CD4-positive, alpha-beta T cell (primary cell): ENCODE measurements around the gene MRPS31. TPM values are rescaled to one million over a fixed set of nuclear protein-coding genes. Genes with fewer than 3 reads are reported as not detected.

ENCODE experiments used
- ATAC-seq: fragments of 200-7000 bp; cut with Tn5 transposase; one replicate; pipeline ENCODE4 v1.10.0; 2022; ENCODE audit warnings: mild to moderate bottlenecking; ENCODE audit not compliant: poor library complexity
- CTCF ChIA-PET: fragments of 350-600 bp; sonication (Branson Sonifier 250); formaldehyde crosslinking; loops from one replicate; lab custom pipeline; 2021; ENCODE audit warnings: antibody characterized with exemption, inconsistent platforms; lab: Charles Lee
- POLR2A ChIA-PET: fragments of 350-600 bp; sonication (Branson Sonifier 250); formaldehyde crosslinking; loops from one replicate; lab custom pipeline; 2021; ENCODE audit warnings: antibody characterized with exemption, inconsistent platforms; lab: Charles Lee
- DNase-seq, 14 experiments: peaks; one replicate each; pipeline ENCODE4 v3.0.0-alpha.2; 2013 to 2020; ENCODE audit warnings: mixed read lengths in 2 of 14
- H3K27ac ChIP-seq, 2 donors: one replicate each; pipeline versions ENCODE4 v1.5.1 to v1.7.0; 2013; ENCODE audit warnings: low read length in 2 of 2, low read depth in 1 of 2, mild to moderate bottlenecking in 1 of 2
- H3K27me3 ChIP-seq, 2 experiments: 1 replicate in 1 of 2; 2 replicates in 1 of 2; pipeline versions ENCODE4 v1.6.1 to v1.7.0; 2013; ENCODE audit warnings: low read length in 2 of 2, control low read depth in 1 of 2, mild to moderate bottlenecking in 1 of 2, moderate library complexity in 1 of 2; ENCODE audit not compliant: insufficient read depth in 2 of 2, control insufficient read depth in 1 of 2
- H3K36me3 ChIP-seq: one replicate; pipeline ENCODE4 v1.6.1; 2013; ENCODE audit warnings: low read length, control low read depth; ENCODE audit not compliant: insufficient read depth
- H3K4me1 ChIP-seq: one replicate; pipeline ENCODE4 v1.6.1; 2013; ENCODE audit warnings: low read length, control low read depth; ENCODE audit not compliant: insufficient read depth
- H3K4me3 ChIP-seq: one replicate; pipeline ENCODE4 v1.5.1; 2013; ENCODE audit warnings: mild to moderate bottlenecking, low read length, moderate library complexity
- H3K9me3 ChIP-seq, 2 experiments: 1 replicate in 1 of 2; 2 replicates in 1 of 2; pipeline versions ENCODE4 v1.6.1 to v1.7.0; 2013; ENCODE audit warnings: low read length in 2 of 2, mild to moderate bottlenecking in 2 of 2, control low read depth in 1 of 2, moderate library complexity in 1 of 2; ENCODE audit not compliant: control insufficient read depth in 1 of 2, insufficient read depth in 1 of 2
- H3K27ac Mint-ChIP-seq: one replicate; pipeline ENCODE4 v1.8.0; 2020; ENCODE audit warnings: mixed read lengths
- H3K27me3 Mint-ChIP-seq: one replicate; pipeline ENCODE4 v1.8.0; 2021; ENCODE audit warnings: mixed read lengths
- H3K36me3 Mint-ChIP-seq: one replicate; pipeline ENCODE4 v1.8.0; 2021; ENCODE audit warnings: low read depth, mixed read lengths
- H3K4me1 Mint-ChIP-seq: one replicate; pipeline ENCODE4 v1.8.0; 2021; ENCODE audit warnings: low read depth, mixed read lengths
- H3K4me3 Mint-ChIP-seq: one replicate; pipeline ENCODE4 v1.8.0; 2020; ENCODE audit warnings: mild to moderate bottlenecking, mixed read lengths
- H3K9me3 Mint-ChIP-seq: one replicate; pipeline ENCODE4 v1.8.0; 2020; ENCODE audit warnings: mixed read lengths
- CTCF ChIP-seq: fragments of 200-600 bp; IDR thresholded peaks from one replicate; pipeline ENCODE4 v1.8.0; 2022; ENCODE audit warnings: antibody characterized with exemption, mild to moderate bottlenecking
- intact Hi-C, 2 experiments: fragments of 100-400 bp; cut with DNase I in 1 of 2; cut with micrococcal nuclease in 1 of 2; formaldehyde crosslinking; loops; one replicate each; pipeline versions ENCODE4 v1.15.1 to v1.9.0; 2023 to 2025; cut with DNase I, micrococcal nuclease
- total RNA-seq, 174 experiments: library from RNA in 2 of 174; stranded (reverse) in 2 of 174; gene quantifications; one replicate each; pipeline ENCODE4 v1.2.3 and lab custom pipeline; 2021 to 2026

MRPS31 gene
- total RNA-seq, 2 experiments from 2014 or later: 8.3 to 9.5 TPM

DNA sequence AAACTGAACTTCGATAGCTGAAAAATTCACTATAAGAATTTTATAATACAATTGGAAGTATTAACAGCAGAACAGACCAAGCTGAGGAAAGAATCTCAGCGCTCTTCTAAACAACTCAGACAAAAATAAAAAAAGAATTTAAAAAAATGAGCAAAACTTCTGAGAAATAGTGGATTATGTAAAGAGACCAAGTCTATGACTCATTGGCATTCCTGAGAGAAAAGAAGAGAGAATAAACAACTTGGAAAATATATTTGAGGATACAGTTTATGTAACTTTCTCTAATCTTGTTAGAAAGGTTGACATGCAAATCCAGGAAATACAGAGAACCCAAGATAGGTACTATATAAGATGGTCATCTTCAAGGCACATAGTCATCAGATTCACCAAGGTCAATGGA, 43.8 kb upstream of the MRPS31 start:
- Histone ChIP-seq H3K4me1 (no peaks in the 10 kb centered on the region), H3K36me3 (peaks cover 9% of the 10 kb centered on the region), H3K4me3 (no peak overlapping the region), H3K27me3 (no peaks in the 10 kb centered on the region), H3K9me3 (peaks cover 9 to 10% of the 10 kb centered on the region in 2 experiments), H3K27ac (no peak overlapping the region)
- CTCF ChIA-PET: no interaction called here
- peaks cover 4% of the 10 kb centered on the region for H3K4me1 Mint-ChIP-seq
- POLR2A ChIA-PET: no interaction called here
- no peak for TF ChIP-seq CTCF
- no peaks in the 10 kb centered on the region for H3K27me3 Mint-ChIP-seq
- peaks cover 77% of the 10 kb centered on the region for H3K36me3 Mint-ChIP-seq
- H3K27ac Mint-ChIP-seq: no peak overlapping the region
- H3K9me3 Mint-ChIP-seq: peaks cover 5% of the 10 kb centered on the region
- intact Hi-C loops: no loop called here
- DNase-seq: no peak
- no peak for ATAC-seq
- H3K4me3 Mint-ChIP-seq: no peak overlapping the region

DNA sequence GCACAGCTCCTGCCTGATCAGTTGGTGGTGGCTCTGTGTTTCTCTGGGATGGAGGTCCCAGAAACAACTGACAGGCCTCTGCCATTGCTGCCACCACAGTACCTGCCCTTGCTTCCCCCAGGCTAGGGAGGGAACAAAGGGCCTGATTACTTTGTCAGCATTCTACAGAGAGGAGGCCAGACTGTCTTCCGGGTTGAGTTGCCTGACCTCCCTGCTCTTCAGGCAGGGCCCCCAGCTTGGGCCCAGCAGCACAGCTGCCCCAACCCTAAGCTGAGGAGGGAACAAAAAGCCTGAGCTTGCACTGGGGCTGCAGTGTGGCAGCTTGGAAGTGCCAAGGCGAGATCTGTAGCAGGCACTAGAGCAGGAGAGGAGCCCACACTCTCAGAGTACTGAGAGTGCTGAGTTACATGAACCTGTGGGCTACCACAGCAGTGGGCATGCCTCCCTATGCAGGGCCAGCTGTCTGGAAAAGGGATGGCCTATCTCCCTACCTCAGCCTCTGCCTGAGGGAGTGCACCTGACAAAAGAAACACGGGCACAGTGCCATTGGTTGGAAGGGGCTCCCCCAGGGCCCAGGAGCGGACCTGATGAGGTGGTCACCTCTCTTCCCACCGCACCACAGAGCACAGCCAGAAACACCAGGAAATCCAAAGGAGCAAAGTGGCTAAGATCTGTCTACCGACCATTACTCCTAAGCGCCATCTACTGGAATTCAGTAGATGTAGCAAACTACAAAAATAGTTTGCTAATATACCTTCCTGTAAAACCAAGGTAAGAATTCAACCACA, 42.9 kb upstream of the MRPS31 start:
- no peak overlapping the region for H3K4me3 Mint-ChIP-seq
- DNase-seq: peak in 3 of 14 experiments; percentile 34 to 42 (median 41)
- ChIA-PET POLR2A (no interaction called here), CTCF (interaction anchor here (0.9 kb wide), 1 partner anchor 744 kb away, joined by 3 read pairs; no protein-coding TSS in a partner anchor)
- H3K27me3 Mint-ChIP-seq: no peaks in the 10 kb centered on the region
- no peak overlapping the region for H3K27ac ChIP-seq
- peaks cover 78% of the 10 kb centered on the region for H3K36me3 Mint-ChIP-seq
- H3K27me3 ChIP-seq: no peaks in the 10 kb centered on the region
- no peaks in the 10 kb centered on the region for H3K4me1 ChIP-seq
- H3K27ac Mint-ChIP-seq: no peak overlapping the region
- H3K9me3 Mint-ChIP-seq: peaks cover 5% of the 10 kb centered on the region
- TF ChIP-seq CTCF: peak; percentile 34
- H3K4me1 Mint-ChIP-seq: no peaks in the 10 kb centered on the region
- ATAC-seq: no peak
- intact Hi-C loops: no loop called here
- H3K36me3 ChIP-seq: peaks cover 19% of the 10 kb centered on the region
- no peak overlapping the region for H3K4me3 ChIP-seq
- H3K9me3 ChIP-seq: peaks cover 9 to 10% of the 10 kb centered on the region in 2 experiments

GRCh38 chr13:40812724-40813445, 41.9 kb upstream of the MRPS31 start:
- Histone ChIP-seq H3K27me3 (no peaks in the 10 kb centered on the region), H3K27ac (no peak overlapping the region), H3K36me3 (peaks cover 20% of the 10 kb centered on the region), H3K9me3 (peaks cover 9 to 10% of the 10 kb centered on the region in 2 experiments), H3K4me3 (no peak overlapping the region), H3K4me1 (no peaks in the 10 kb centered on the region)
- ATAC-seq (no peak), DNase-seq (no peak)
- Mint-ChIP-seq H3K36me3 (peaks cover 84% of the 10 kb centered on the region), H3K27me3 (no peaks in the 10 kb centered on the region), H3K9me3 (peaks cover 5% of the 10 kb centered on the region), H3K4me3 (no peak overlapping the region), H3K4me1 (no peaks in the 10 kb centered on the region), H3K27ac (no peak overlapping the region)
- intact Hi-C loops: no loop called here
- POLR2A ChIA-PET: interaction anchor here (0.5 kb wide), 1 partner anchor 248 kb away, joined by 3 read pairs; no protein-coding TSS in a partner anchor
- TF ChIP-seq CTCF: no peak
- CTCF ChIA-PET: no interaction called here
